HG03575 (cell line): Measurements from ENCODE around the gene PPP1R12B.
"Not testable (repeated sequence)": the region's sequence is repeated elsewhere in the genome, so short reads cannot be mapped to it uniquely, and the experiment has no call there.

Experiments
- ATAC-seq: cut with Tn5 transposase; IDR thresholded peaks from one replicate; pipeline ENCODE4 v1.9.1; 2021; ENCODE audit not compliant: unreplicated experiment, insufficient number of reproducible peaks, low FRiP score; ENCODE audit errors: extremely low read depth

The PPP1R12B gene

GRCh38 chr1:202586018-202586821 is 237.7 kb downstream of the PPP1R12B start:
- no peak for ATAC-seq

GRCh38 chr1:202586871-202587270 is 238.4 kb downstream of the PPP1R12B start:
- no peak for ATAC-seq

GRCh38 chr1:202587859-202588485 is 239.5 kb downstream of the PPP1R12B start:
- no peak for ATAC-seq

GRCh38 chr1:202588503-202589189 is 240.1 kb downstream of the PPP1R12B start:
- no peak for ATAC-seq

GRCh38 chr1:202589190-202589930 is 240.9 kb downstream of the PPP1R12B start:
- no peak for ATAC-seq

- ATAC-seq: no peak
These were observed 241.6 kb downstream of the PPP1R12B start for GRCh38 chr1:202590126-202590525.

- no peak for ATAC-seq
These were observed 242.5 kb downstream of the PPP1R12B start for GRCh38 chr1:202590975-202591411.

GRCh38 chr1:202591515-202591914 is 243.0 kb downstream of the PPP1R12B start:
- ATAC-seq: no peak

GRCh38 chr1:202592146-202592545 is 243.6 kb downstream of the PPP1R12B start:
- ATAC-seq: no peak

- ATAC-seq: no peak
These were observed 245.3 kb downstream of the PPP1R12B start for GRCh38 chr1:202593845-202594244.

GRCh38 chr1:202596638-202597037 is 248.1 kb downstream of the PPP1R12B start:
- ATAC-seq: no peak

- ATAC-seq: no peak
These were observed 248.7 kb downstream of the PPP1R12B start for GRCh38 chr1:202597090-202597761.

- no peak for ATAC-seq
These were observed 251.4 kb downstream of the PPP1R12B start for GRCh38 chr1:202599669-202600431.

- no peak for ATAC-seq
These were observed 252.0 kb downstream of the PPP1R12B start for GRCh38 chr1:202600432-202601041.

- ATAC-seq: no peak
These were observed 254.9 kb downstream of the PPP1R12B start for GRCh38 chr1:202603435-202603834.

GRCh38 chr1:202605515-202605914 is 257.0 kb downstream of the PPP1R12B start:
- no peak for ATAC-seq

- ATAC-seq: not testable (repeated sequence)
These were observed 263.5 kb downstream of the PPP1R12B start for GRCh38 chr1:202612036-202612435.

GRCh38 chr1:202613571-202613970 is 265.1 kb downstream of the PPP1R12B start:
- no peak for ATAC-seq
